Activated naive CD8-positive, alpha-beta T cell treated with anti-CD3 and anti-CD28 coated beads, Interleukin-2, amount 50 U/mL, for 24 hours (primary cell): ENCODE data around the gene RBM38.
"Not testable (repeated sequence)": the region's sequence is repeated elsewhere in the genome, so short reads cannot be mapped to it uniquely, and the experiment has no call there.

Experiments used
- ATAC-seq: fragments of 150-1000 bp; cut with Tn5 transposase; one replicate; pipeline ENCODE4 v1.10.0; 2021
- DNase-seq: peaks from one replicate; pipeline ENCODE4 v3.0.0; 2021
- H3K27ac Mint-ChIP-seq: one replicate; pipeline ENCODE4 v1.8.0; 2021; ENCODE audit warnings: mild to moderate bottlenecking, mixed read lengths
- H3K27me3 Mint-ChIP-seq: one replicate; pipeline ENCODE4 v1.8.0; 2021; ENCODE audit warnings: mixed read lengths
- H3K36me3 Mint-ChIP-seq: one replicate; pipeline ENCODE4 v1.8.0; 2021; ENCODE audit warnings: low read depth, mixed read lengths
- H3K4me1 Mint-ChIP-seq: one replicate; pipeline ENCODE4 v1.8.0; 2021; ENCODE audit warnings: mixed read lengths
- H3K4me3 Mint-ChIP-seq: one replicate; pipeline ENCODE4 v1.8.0; 2021; ENCODE audit warnings: mild to moderate bottlenecking, moderate library complexity, mixed read lengths
- H3K9me3 Mint-ChIP-seq: one replicate; pipeline ENCODE4 v1.8.0; 2021; ENCODE audit warnings: mixed read lengths

Gene RBM38

DNA sequence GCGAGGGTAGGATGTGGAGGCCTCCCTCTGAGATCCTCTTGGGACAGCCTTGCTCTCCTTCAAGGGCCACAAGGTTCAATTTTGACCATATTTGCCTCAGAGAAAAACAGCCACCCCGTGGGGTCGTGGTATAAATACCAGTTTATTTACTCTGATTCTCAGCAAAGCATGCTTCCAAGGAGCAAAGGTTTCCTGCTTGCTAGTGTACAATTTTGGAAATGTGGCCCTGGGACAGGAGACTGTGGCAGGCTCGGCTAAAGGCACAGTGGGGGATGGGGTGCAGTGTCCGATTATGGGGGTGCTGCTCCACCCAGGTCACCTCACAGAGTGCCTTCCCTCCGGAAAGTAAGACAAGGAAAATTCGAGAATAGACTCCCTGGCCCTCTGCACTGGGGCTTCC lies 31.1 kb downstream of the RBM38 start:
- Mint-ChIP-seq H3K27ac (no peak overlapping the region), H3K9me3 (no peaks in the 10 kb centered on the region), H3K4me1 (peaks cover 33% of the 10 kb centered on the region), H3K36me3 (no peaks in the 10 kb centered on the region), H3K4me3 (no peak overlapping the region), H3K27me3 (no peaks in the 10 kb centered on the region)
- no peak for DNase-seq
- ATAC-seq, result no peak

DNA sequence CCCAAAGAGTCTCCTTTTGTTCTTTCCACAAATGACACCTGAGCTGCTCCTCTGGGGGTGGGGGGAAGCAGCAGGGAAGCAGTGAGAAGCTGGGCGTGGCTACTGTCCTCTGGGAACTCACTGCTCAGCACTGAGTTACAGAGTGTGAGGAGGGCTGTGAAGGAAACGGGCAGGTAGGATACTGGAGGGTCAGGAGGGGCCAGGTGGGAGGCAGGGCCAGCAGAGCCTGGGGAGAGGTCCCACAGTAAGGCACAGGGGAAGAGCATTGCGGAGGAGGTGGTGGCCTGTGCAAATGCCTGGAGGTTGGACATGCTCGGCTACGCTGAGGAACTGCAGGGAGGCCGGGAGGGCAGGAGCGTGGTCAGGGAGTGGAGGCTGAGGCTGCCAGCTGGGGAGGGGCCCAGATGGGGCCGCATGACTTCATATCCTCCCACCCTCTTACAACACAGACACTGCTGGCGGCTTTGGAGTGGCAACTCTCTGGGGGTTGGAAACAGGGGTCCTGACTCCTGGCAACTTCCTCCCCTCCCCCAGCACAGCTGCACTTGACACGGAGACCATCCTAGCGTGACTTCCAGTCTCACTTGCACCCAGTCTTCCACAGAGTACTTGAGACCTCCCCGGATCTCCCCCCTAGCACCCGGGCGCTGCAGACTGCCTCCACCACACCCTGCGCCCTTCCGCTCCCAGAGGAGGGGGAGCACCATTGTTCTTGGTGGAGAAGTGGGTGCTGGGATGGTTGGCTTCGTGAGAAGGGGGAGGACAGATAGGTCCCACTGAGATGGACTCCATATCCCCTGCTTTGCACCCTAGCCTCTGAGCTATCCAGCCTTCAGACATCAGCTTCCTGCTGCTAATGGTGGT lies 34.2 kb downstream of the RBM38 start:
- Mint-ChIP-seq H3K4me3 (no peak overlapping the region), H3K9me3 (no peaks in the 10 kb centered on the region), H3K36me3 (no peaks in the 10 kb centered on the region), H3K27me3 (no peaks in the 10 kb centered on the region), H3K27ac (no peak overlapping the region), H3K4me1 (peaks cover 46% of the 10 kb centered on the region)
- ATAC-seq, result no peak
- DNase-seq, result no peak

DNA sequence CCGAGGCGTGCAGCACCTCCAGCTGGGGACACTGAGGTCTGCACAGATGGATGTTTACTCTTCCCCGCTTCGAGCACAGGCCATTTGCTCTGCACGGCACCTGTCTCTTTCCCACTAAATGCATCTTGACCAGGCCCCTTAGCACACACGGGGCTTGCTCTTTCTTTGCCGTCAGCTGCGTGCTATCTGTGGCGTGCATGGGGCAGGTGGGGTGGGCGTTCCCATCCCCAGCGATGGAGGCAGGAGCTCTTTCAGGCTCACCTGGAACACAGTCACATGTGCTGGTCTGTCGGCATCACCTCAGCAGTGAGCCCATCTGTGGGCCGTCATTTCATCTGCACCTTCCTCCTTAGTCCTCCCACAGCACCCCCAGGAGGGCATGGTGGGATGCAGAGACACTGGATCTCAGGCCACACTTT lies 35.1 kb downstream of the RBM38 start:
- H3K9me3 Mint-ChIP-seq, result no peaks in the 10 kb centered on the region
- no peaks in the 10 kb centered on the region for H3K36me3 Mint-ChIP-seq
- no peak overlapping the region for H3K27ac Mint-ChIP-seq
- no peak overlapping the region for H3K4me3 Mint-ChIP-seq
- ATAC-seq (no peak), DNase-seq (no peak)
- H3K27me3 Mint-ChIP-seq, result no peaks in the 10 kb centered on the region
- peaks cover 49% of the 10 kb centered on the region for H3K4me1 Mint-ChIP-seq

DNA sequence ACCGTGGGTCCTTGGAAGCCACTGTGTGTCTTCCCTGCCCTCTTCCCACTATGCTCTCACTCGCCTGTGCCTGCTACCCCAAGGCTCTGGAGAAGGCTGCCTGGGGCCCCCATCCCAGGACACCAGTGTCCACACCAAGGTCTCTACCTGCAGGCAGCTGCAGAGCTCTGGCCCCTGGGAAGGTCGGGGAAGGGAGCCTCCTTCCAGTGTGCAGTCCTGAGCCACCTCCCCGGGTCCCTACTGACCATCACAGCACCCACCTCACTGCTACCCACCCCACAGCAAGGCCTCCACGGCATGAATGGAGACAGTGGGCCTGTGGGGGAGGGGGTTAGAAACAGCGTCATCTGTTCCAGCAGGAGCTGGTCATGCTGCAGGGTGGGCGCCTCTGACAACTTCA lies 35.6 kb downstream of the RBM38 start:
- H3K4me1 Mint-ChIP-seq, result peaks cover 54% of the 10 kb centered on the region
- H3K4me3 Mint-ChIP-seq, result no peak overlapping the region
- DNase-seq (no peak), ATAC-seq (no peak)
- no peaks in the 10 kb centered on the region for H3K9me3 Mint-ChIP-seq
- H3K36me3 Mint-ChIP-seq, result no peaks in the 10 kb centered on the region
- H3K27ac Mint-ChIP-seq, result no peak overlapping the region
- no peaks in the 10 kb centered on the region for H3K27me3 Mint-ChIP-seq

DNA sequence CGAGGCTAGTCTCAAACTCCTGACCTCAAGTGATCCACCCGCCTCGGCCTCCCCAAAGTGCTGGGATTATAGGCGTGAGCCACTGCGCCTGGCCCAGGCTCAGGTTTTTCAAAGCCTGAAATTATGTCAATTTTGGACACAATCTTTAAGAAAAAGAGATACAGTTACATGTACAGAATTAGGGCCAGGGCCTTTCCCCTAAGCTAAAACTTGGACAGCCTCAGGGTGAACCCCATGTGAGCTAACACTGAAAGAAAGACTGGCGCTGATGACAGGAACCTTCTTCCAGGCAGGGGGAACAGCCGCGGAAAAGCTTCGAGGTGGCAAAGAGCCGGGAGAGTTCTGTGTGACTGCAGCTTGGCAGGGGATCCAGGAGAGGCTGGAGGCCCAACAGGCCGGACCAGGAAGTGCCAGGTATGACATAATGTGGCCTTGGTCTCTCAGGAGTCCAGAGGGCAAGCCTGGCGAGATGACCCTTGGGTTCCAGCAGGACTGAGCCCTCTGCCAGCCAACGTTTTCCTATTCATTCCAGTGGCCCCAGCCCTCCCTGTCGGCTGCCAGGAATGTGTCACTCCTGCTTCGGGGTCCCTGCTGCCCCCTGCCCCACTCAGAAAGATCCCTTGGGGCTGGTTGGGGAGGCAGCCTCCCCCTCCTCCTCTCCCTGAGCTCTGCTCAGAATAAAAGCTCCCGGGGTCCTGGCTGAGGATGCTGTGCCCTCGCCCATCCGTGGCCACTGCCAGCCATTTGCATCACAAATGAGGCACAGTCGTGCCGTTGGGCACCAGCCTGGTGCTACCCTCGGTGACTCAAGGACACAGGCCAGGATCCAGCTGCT lies 37.3 kb downstream of the RBM38 start:
- ATAC-seq (no peak), DNase-seq (no peak)
- Mint-ChIP-seq H3K4me1 (peaks cover 68% of the 10 kb centered on the region), H3K9me3 (no peaks in the 10 kb centered on the region), H3K36me3 (no peaks in the 10 kb centered on the region), H3K4me3 (no peak overlapping the region), H3K27me3 (no peaks in the 10 kb centered on the region), H3K27ac (no peak overlapping the region)

DNA sequence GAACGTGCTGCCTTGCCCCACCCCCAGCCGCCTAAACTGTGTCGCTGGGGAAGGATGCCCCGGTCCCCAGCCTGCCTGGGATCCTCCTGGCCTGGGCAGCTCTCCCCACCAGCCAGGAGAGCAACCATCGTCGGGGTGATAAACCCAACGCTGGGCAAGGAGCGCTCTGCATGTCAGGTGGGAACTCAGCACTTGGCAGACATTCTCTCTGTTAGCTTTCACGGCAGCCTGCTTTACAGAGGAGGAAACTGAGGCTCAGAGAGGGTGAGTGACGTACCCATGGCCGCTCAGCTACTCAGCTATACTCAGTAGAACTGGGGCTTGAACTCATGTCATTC lies 37.9 kb downstream of the RBM38 start:
- Mint-ChIP-seq H3K36me3 (no peaks in the 10 kb centered on the region), H3K4me3 (no peak overlapping the region), H3K9me3 (no peaks in the 10 kb centered on the region), H3K27ac (no peak overlapping the region), H3K27me3 (no peaks in the 10 kb centered on the region), H3K4me1 (peaks cover 69% of the 10 kb centered on the region)
- DNase-seq, result no peak
- ATAC-seq, result no peak

DNA sequence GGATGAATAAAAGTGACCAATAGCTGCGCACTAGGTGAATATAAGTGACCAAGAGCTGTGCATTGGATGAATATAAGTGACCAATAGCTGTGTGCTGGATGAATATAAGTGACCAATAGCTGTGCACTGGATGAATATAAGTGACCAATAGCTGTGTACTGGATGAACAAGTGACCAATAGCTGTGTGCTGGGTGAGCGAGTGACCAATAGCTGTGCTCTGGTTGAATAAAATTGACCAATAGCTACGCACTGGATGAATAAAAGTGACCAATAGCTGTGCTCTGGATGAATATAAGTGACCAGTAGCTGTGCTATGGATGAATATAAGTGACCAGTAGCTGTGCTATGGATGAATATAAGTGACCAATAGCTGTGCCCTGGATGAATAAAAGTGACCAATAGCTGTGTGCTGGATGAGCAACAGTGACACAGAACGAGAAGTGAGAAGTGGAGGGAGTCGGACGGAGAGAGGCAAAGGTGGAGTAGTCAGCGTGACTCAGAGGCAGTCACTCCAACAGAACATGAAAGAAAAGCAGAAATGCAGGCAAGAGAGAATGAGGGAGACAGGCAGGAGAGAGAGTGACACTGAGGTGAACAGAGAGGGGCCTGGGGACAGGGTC lies 38.5 kb downstream of the RBM38 start:
- Mint-ChIP-seq H3K9me3 (no peaks in the 10 kb centered on the region), H3K27me3 (no peaks in the 10 kb centered on the region), H3K36me3 (no peaks in the 10 kb centered on the region), H3K4me1 (peaks cover 71% of the 10 kb centered on the region), H3K27ac (peak overlapping the region; percentile 52), H3K4me3 (no peak overlapping the region)
- DNase-seq, result no peak
- ATAC-seq, result no peak

DNA sequence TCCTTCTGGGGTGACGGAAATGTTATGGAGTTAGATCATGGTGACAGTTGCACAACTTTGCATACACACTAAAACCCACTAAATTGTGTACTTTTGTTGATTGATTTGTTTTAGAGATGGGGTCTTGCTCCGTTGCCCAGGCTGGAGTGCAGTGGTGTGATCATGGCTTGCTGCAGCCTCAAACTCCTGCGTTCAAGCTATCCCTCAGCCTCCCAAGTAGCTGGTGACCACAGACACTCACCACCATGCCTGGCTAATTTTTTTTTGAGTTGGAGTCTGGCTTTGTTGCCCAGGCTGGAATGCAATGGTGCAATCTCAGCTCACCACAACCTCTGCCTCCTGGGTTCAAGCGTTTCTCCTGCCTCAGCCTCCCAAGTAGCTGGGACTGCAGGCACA lies 39.0 kb downstream of the RBM38 start:
- not testable (repeated sequence) for DNase-seq, H3K27me3 Mint-ChIP-seq, H3K9me3 Mint-ChIP-seq, H3K36me3 Mint-ChIP-seq, ATAC-seq, H3K4me3 Mint-ChIP-seq
- Mint-ChIP-seq H3K27ac (peak overlapping the region; percentile 52), H3K4me1 (peaks cover 73% of the 10 kb centered on the region)

DNA sequence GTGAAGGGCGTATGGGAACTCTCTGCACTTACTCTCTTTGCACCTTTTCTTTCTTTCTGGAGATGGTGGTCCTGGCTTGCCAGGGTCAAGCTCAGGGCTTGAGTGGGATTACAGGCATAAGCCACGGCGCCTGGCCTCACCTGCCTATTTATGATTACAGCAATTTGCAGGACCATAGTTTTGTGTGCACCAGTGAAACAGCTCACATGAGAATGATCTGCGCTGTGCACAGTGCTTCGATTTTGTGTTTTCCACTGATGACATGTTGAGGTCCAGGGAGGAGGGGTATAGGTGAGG lies 40.3 kb downstream of the RBM38 start:
- ATAC-seq, result no peak
- no peak overlapping the region for H3K27ac Mint-ChIP-seq
- no peak overlapping the region for H3K4me3 Mint-ChIP-seq

DNA sequence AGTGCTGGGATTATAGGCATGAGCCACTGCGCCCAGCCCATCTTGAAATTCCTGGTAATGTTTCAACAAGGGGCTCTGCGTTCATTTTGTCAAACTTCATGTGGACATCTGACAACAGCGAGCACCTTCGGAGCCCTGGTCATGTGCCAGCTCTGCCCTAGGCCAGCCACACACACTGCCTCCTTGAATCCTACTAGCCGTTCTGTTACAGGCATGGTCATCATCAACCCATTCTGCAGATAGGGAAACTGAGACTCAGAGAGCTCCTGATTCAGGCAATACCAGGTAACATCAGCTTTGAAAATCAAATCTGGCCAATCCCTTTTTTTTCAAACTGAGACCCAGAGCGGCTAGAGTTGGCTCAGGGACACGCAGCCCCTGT lies 41.3 kb downstream of the RBM38 start:
- H3K36me3 Mint-ChIP-seq, result no peaks in the 10 kb centered on the region
- H3K4me1 Mint-ChIP-seq, result peaks cover 64% of the 10 kb centered on the region
- peak overlapping the region; percentile 1 for H3K4me3 Mint-ChIP-seq
- DNase-seq (no peak), ATAC-seq (no peak)
- no peaks in the 10 kb centered on the region for H3K27me3 Mint-ChIP-seq
- no peaks in the 10 kb centered on the region for H3K9me3 Mint-ChIP-seq
- peak overlapping the region; percentile 82 for H3K27ac Mint-ChIP-seq

More for the DNA sequence above, 40.3 kb downstream of the RBM38 start:
- Mint-ChIP-seq H3K4me1 (peaks cover 71% of the 10 kb centered on the region), H3K36me3 (no peaks in the 10 kb centered on the region), H3K9me3 (no peaks in the 10 kb centered on the region), H3K27me3 (no peaks in the 10 kb centered on the region)
- no peak for DNase-seq

DNA sequence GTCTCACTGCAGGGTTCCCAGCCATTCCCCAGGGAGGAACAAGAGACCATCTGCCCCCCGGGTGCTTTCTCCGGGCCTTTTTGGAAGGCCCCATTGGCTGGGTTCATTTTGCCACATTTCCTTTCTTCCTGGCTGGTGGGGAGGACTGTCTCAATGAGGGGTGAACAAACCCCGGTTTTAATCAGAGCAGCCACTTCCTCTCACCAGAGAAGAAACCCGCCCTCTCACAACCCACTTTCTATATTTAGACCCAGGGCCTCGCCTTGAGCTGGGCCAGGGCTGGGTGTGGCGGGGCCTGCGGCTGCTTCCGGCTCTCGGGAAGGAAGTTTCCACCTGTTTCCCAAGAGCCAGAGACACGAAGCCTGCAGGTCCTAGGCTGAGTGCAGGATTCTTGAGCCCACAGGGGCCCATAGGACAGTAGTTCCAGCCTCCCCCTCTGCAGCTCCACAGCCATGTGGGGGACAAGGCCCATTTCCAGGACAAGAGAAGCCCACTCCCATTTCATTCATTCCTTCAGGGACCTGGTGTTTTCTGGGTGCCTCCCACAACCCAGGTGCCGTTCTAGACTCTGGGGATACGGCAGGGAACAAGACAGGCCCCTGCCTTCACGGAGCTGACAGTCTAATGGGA lies 41.8 kb downstream of the RBM38 start:
- peak; percentile 89 for ATAC-seq
- H3K4me3 Mint-ChIP-seq, result peak overlapping the region; percentile 1
- H3K36me3 Mint-ChIP-seq, result no peaks in the 10 kb centered on the region
- H3K27me3 Mint-ChIP-seq, result no peaks in the 10 kb centered on the region
- peak; percentile 69 for DNase-seq
- H3K9me3 Mint-ChIP-seq, result no peaks in the 10 kb centered on the region
- peaks cover 62% of the 10 kb centered on the region for H3K4me1 Mint-ChIP-seq
- H3K27ac Mint-ChIP-seq, result peak overlapping the region; percentile 82

DNA sequence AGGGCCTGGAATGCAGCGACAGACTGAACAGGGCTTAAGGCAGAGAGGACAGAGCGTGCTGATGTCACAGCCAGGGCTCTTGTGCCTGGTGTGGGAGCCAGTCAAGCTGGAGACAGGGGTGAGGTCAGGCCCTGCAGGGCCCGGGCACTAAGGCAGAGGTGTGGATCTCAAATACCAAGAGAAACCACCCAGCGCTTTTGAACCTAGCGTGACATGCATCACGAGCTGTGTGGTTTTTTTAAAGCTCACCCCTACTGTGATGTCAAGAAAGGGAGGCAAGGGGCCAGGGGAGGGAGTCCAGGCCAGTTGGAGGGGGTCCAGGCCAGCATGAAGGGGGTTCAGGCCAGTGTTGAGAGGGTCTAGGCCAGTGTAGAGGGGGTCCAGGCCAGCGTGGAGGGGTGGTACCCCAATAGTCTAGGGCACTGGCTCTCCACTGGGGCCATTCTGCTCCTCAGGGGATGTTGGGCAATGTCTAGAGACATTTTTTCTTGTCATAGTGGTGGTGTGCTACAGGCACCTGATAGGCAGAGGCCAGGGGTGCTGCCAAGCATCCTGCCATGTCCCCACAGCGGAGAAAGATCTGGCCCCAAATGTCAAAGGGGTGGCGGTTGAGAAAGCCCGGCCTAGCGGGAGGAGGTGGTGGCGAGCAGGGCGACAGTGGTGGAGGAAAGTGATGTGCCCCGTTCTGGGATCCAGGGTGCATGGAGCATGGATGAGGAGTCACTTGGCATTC lies 42.6 kb downstream of the RBM38 start:
- Mint-ChIP-seq H3K9me3 (no peaks in the 10 kb centered on the region), H3K4me1 (peaks cover 62% of the 10 kb centered on the region), H3K27me3 (no peaks in the 10 kb centered on the region), H3K4me3 (peak overlapping the region; percentile 1), H3K36me3 (no peaks in the 10 kb centered on the region), H3K27ac (peak overlapping the region; percentile 82)
- peak; percentile 44 for DNase-seq
- peak; percentile 38 for ATAC-seq

DNA sequence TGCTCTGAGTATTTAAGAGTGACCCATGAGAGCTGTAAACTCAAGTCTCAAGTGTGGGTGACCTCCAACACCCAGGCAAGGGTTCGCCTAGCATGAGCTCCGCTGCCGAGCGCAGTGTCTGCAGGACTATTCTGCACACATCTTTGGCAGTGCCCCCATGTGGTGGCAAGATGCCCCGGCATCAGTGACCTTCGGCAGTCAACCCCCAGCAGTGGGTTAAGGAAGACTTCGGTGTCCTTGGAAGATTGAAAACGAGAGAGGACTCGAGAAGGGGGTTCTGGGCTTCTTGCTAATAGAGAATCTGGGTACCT lies 43.1 kb downstream of the RBM38 start:
- H3K27ac Mint-ChIP-seq, result peak overlapping the region; percentile 82
- H3K4me3 Mint-ChIP-seq, result no peak overlapping the region
- no peaks in the 10 kb centered on the region for H3K27me3 Mint-ChIP-seq
- peaks cover 60% of the 10 kb centered on the region for H3K4me1 Mint-ChIP-seq
- H3K9me3 Mint-ChIP-seq, result no peaks in the 10 kb centered on the region
- DNase-seq (peak; percentile 35), ATAC-seq (no peak)
- no peaks in the 10 kb centered on the region for H3K36me3 Mint-ChIP-seq

DNA sequence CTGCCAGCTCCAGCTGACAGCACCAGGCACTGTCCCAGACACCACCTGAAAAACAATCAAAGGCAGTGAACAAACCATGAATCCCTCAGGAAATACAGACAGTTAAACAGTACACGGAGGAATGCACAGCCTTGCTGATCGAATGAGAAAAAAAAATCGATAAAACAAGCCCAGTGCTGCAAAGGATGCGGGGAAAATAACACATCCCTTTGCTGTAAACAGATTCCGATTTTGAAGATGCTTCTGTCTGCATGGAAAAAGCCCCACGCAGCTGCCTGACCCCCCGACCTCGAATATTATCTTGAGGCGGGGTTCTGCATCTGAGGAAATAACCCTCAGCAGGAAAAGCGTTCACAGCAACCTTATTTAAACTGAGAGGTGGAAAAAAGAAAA lies 43.9 kb downstream of the RBM38 start:
- ATAC-seq (no peak), DNase-seq (no peak)
- Mint-ChIP-seq H3K36me3 (no peaks in the 10 kb centered on the region), H3K27me3 (no peaks in the 10 kb centered on the region), H3K4me1 (peaks cover 52% of the 10 kb centered on the region), H3K4me3 (no peak overlapping the region), H3K9me3 (no peaks in the 10 kb centered on the region), H3K27ac (no peak overlapping the region)
